ENCODE data around the gene PIGT.

Gene PIGT

DNA sequence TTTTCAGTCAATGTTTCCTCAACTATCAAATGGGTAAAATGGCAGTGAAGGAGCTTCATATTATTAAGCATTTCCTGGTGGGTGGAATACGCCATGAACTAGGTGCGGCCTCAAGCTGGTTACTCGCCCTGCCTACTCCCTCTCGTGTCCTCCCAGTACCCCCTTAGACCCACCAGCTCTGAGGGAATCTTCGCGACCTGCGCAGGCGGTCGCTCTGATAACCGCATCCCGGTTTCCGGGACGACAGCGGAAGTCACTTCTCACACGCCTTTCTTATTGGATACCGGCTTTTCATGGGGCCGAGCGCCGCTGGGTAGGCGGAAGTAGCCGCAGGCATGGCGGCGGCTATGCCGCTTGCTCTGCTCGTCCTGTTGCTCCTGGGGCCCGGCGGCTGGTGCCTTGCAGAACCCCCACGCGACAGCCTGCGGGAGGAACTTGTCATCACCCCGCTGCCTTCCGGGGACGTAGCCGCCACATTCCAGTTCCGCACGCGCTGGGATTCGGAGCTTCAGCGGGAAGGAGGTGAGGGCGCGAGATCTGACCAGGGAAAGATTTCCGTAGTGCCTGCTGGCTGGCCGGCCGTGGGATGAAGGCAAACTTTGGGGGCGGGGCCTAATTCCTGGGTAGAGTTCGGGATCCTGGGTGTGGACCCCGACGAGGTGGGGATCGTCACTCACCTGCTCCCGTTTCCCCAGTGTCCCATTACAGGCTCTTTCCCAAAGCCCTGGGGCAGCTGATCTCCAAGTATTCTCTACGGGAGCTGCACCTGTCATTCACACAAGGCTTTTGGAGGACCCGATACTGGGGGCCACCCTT is at the start of gene PIGT:
TSS of gene PIGT (plus strand) at position 320 of the 816 bp plus-strand sequence. CDS start at position 336, 16 bp downstream.
- peak; percentile 72 for DNase-seq

DNA sequence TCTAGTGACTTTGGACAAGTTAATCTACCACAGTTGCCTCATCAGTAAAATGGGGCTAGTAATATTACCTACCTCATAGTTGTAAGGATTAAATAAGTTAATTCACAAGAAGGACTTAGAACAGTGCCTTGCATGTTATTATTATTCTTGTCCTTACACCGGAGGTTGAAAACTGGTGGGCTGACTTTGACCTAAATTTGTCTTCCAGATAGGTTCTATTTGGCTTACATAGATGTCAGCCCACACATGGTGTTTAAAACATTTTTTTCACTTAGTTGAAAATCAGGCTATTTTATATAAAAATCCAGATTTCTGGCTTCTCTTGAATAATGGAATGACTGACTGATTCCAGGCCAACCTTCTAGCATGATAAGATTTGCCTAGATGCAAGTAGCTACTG is 49.7 kb upstream of the PIGT start:
- DNase-seq: no peak

DNA sequence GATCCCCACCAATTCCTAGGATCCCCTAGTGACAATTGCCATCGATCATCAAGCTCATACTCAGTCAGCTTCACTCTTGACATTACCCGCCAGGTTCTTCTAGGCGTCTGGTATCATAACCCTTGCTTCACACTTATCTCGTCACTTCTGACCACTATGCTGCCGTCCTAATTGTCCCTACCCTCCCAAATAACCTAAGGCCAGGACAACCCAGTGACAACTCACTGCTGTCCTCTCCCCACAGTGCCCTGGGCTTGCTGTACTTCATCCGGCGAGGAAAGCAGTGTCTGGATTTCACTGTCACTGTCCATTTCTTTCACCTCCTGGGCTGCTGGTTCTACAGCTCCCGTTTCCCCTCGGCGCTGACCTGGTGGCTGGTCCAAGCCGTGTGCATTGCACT is 49.3 kb upstream of the PIGT start:
- DNase-seq: no peak

DNA sequence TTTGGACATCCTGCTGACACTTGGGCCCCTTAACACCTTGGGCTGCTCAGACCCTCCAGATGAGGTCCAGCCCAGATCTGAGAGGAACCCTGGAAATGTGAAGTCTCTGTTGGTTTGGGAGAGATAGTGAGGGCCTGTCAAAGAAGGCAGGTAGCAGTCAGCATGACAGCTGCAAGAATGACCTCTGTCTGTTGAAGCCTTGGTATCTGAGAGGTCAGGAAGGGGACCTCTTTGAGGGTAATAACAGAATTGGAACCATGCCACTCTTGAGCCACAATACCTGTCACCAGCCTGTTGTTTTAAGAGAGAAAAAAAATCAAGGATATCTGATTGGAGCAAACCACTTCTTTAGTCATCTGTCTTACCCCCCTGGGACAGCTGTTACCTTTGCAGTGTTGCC is 48.8 kb upstream of the PIGT start:
- no peak for DNase-seq

DNA sequence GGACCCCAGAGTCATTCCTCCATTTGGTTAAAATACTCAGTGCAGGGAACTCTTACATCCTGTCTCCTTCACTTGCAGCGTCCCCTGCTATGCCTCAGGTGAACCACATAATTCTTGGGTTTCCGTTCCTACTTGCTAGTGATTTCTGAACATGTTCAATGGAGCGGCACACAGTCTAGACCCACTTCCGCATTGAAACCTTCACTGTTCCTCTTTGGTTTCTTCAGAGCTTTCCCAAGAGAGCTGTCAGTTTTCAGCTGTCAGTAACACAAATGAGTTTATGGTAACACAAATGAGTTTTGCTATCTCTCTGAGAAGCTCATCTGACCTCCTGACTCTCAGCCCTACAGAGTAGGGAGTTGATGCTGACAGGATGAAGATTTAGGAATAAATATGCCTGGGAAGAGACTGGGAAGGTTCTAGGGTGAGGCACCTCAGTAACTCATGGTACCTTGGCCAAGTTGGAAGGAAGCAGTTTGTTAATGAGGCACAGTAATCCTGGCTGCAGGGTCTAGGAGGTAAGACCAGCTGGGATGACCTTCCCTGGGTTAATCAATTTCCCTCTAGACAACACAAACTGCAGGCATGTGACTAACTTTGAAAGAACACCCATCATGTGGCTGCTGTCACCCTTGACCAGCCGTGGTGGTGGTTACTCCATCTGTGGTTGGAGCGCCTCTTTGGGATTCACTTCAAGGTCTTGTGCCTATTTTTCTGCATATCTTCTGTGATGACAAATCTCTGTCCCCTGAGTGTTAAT is 47.5 kb upstream of the PIGT start:
- DNase-seq: peak; percentile 54

DNA sequence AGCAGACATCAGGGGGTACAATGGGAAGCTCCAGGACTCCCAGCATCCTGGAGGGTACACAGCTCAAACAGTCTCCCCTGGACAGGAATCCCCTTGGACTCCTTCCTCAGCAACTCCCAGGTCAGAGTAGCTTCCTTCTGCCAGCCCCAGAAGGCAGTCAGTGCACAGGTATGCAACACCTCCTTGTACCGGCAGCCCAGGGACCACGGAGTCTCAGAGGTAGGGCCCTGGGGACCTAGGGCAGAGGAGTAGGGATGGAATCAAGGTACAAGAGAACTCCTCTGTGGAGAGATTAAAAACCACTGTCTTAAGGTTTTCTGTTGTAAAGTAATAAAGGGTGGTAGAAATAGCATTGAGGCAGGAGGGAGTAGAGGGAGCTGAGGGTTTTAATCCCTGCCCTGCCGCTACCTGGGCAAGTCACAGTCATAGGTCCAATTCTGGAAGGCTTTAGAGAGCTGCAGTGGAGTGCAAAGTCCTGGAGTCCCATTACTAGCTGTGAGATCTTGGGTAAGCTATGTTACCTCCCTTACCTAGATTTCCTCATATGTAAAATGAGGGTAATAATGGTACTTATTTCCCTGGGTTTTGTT is 45.3 kb upstream of the PIGT start:
- no peak for DNase-seq

DNA sequence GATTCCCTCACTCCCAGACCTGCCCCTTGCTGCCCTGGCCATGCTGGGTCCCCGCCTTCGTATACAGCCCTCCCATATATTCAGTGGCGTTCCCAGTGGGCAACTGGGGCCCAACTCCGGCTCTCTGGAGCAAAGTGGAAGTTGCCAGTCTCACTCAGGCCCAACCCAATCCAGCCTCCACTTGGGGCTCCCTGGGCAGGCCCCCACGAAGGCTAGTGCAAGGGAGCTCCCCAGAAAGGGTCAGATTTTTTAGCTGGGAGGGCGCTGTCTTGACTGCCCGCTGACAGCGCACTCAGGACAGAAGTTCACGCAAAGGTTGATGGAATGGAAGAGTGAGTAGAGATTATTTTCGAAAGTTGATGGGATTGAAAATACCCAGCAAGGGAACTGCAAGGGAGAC is 43.7 kb upstream of the PIGT start:
- DNase-seq: no peak

DNA sequence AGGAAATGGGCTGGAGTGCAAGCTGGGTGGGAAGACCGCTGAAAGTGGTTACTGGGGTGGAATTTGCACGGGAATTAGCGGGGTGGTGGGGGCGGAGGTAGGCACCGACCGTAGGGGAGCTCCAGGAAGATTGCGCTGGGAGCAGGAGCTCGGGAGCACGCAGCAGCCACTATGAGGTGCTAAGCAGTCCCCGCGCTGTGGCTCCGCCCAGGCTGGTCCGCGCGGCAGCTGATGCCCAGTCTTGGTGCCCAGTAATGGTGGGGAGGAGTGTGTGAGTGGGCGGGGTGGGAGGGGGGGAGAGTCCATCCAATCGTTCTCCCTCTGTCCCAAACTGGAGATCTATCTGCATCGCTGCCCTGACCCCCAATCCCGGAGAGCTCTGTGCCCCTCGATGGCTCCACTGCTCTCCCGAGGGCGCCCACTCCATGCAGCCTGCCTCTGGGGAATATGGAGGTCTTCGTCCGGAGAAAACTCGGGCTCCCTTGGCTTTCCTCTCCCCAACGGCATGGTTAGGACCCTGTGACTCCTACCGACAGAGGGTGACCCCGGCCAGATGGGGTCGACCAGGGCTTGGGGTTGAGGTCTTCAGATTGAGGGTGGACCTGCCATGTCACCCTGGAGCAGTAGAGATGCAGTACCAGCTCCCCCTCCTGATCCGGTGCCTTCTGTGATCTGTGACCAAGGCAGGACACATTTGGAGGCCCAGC is 43.1 kb upstream of the PIGT start:
- DNase-seq: no peak

DNA sequence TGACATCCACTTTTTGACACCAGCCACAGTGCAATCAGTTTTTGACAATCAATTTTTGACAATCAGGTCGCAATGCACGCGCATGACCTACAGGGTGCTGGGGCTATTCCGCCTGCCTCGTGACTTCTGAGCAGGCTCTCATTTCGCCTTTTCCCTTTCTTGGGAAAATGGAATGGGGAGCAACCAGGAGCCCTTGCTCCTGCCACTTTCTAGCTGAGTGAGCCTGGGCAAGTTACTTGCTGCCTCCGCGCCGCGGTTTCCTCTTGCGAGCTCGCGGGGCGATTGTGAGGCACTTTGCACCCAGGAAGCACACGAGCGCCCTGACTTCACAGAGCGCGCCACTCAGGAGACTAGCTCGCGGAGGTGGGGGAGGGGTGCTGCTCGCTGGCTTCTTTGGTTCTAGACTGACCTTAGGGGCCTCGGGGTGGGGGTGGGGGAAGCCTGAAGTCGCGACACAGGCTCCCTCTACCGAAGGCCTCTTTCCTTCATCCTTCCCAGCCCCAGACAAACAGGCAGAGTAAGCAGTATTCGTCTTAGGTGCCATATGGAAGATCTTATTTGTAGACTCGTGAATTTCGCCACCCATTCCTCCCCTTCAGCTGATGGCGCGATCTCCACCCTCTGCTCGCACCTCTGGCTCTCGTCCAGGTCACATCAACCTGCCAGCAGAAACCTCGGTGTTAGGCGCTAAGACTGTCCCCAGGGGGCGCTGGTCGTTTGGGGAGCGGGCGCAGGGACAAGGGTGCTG is 42.4 kb upstream of the PIGT start:
- no peak for DNase-seq

DNA sequence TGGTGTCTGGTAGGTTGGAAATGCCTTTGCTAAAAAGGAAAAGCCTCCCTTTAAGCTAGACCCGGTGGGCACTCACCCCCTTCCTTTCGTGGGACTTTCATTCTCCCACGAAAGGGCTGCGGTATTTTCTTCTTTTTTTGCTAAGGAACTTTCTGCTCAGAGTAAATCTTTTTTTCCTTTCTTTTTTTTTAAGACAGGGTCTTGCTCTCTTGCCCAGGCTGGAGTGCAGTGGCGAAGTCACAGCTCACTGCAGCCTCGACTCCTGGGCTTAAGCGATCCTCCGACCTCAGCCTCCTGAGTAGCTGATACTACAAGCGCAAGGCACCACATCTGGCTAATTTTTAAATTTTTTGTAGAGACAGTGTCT is 41.9 kb upstream of the PIGT start:
- DNase-seq: no peak

DNA sequence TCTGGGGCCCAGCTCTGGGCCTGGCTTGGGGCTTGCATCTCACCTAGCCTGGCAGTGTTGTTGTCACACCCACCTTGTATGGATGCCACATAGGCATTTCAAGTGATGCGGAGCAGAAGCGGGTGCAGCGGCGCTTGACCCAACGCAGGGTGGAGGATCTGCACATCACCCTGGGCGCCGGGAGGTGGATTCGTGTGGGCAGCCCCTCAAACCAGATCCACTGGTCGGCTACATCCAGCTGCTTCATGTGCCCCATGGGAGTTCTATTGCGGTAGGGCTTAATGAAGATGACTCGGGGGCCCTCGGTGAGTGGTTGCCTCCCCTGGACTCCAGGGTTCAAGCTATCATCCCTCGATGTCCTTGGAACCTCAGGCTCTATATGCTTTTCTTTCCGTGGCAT is 41.0 kb upstream of the PIGT start:
- DNase-seq: no peak

DNA sequence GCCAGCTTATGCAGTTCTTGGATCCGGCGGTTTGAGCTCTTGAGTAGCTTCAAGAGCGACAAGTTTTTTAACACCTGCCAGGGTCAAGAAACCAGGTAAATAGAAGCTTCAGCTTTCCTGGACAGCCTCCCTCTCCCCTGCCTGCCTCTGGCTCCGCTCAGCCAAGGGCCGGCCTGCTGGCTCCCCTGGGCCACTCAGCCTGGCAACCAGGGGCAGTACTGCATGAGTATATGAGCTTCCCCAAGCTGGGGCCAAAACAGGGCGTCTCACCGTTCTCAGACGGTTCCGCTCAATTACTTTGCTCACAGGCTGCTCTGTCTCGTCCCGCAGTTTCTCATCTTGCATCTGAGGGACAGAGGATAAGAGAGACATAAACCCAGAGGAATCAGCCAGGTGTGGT is 38.7 kb upstream of the PIGT start:
- DNase-seq: no peak

DNA sequence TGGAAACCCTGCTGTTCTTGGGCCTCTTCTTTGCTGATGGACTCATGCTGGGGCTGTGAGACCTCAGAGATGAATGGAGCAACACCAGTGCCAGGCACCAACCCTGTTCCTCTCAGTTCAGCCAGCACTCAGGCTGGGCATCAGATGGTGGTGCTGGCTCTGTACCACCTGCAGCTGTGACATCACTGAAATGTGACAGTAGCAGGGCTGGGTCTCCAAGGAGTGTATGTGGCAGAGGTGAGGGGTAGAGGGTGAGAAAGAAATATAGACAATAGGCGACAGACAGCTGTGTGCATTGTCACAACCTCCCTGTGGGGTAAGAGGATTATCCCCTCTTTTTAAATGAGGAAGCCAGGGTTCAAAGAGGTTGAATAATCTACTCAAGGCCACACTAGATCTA is 37.8 kb upstream of the PIGT start, which contains the start of gene TP53TG5:
TSS of gene TP53TG5 (minus strand) at position 135 of the 400 bp plus-strand sequence. CDS start at position 46, 89 bp downstream.
- DNase-seq: no peak

DNA sequence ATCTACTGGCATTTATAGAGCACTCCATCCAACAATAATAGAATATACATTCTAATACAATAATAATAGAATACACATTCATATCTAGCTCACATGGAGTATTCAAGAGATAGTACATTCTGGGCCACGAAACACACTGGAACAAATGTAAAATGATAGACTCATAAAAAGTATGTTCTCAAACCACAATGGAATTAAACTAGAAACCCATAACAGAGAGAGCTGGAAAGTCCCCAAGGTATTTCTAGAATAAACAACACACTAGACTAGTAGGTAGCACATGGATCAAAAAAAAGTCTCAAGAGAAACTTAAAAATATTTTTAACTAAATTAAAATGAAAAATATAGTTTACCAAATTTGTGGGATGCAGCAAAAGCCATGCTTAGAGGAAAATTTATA is 28.7 kb upstream of the PIGT start:
- no peak for DNase-seq

DNA sequence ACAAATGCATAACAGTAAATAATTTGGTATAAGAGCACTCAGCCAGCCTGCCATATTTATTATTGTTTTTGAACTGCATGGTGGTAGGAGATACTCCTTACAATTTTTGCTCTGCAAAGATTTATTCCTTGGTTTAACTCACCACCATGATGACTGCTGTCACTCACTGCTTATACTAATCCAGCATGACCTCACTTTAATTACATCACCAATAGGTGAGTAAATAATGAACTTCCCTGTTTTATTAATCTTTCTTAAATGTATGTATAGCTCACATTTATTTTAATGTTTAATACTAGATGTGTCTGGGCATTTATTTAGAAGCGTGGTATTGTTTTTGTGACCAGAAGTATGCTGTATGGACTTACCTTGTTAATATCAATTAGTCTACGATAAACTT is 25.0 kb upstream of the PIGT start:
- DNase-seq: no peak

DNA sequence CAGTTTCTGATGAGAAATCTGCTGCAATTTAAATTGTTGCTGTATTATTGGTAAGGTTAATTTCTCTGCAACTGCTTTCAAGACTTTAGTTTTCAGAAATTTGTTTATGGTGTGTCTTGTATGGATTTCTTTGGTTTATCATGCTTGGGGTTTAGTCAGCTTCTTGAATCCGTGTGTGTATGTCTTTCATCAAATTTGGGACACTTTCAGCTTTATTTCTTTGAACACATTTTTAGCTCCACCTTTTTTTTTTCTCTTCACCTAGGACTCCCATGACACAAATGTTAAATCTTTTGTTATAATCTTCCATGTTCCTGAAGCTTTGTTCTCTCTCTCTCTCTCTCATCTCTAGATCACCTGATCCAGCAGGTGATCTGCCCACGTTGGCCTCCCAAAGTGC is 24.4 kb upstream of the PIGT start:
- no peak for DNase-seq

DNA sequence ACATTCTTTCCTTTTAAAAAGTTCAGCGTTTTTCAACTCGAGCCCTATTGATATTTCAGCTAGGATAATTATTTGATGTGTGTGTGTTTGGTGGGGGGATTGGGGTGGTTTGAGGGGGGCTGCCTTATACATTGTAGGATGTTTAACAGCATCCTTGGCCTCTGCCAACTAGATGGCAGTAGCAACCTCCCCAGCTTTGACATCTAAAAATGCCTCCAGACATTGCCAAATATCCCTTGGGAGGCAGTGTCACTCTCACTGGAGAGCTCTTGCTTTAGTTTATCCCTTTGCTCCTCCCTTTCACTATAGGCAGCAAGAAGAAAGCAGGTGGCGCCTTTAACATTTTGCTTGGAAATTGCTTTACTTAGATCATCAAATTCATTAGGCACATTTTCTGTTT is 23.2 kb upstream of the PIGT start:
- DNase-seq: no peak

DNA sequence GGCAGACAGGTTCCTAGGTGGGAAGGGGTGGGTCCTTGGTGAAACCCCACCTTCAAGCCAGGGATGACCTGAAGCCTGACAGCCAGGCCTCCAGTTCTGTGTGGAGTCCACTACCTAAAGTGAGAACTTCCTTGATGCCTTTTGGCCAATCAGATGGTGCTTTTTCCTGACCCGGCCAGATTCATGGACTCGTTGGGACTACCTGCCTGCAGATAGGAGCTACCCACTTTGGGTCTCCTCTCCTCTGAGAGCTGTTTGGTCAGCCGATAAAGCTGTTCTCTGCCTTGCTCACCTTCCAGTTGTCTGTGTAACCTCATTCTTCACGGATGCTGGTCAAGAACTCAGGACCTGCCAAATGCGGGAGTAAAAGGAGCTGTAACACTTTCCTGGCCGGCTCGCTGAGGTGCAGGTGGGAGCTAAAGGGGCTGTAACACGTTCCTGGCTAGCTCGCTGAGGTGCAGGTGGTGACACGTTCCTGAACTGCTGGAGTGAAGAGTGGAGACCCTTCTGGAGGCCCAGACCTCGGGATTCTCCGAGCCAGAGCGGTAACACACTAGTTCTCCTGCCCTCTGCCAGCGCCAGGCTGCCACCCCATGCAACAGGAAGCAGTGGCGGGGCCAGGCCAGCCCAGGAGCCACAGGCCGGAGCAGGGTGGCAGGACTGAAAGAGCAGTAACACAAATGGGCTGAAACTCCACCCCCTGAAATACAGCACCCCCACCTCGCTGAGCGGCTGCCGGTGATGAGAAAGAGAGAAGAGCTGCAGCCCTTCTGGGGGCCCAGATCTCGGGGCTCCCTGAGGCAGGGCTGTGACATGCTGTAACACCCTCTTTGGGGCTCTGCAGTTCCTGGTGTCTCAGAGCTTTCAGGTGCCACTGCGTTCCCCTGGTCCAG is 21.5 kb upstream of the PIGT start:
- no peak for DNase-seq

DNA sequence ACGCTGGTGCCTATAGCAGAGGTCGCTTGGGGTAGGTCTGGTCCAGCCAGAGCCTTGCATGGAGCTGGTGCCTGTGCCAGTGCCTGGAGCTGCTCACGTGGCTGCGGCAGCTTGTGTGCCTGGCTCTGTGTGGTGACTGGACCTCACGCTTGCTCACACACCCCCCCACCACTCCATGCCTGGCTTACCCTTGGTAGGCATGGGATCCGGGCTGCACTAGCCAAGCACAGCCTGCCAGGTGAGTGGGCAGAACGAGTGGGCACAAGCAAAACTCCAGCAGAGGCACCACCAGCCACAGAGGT is 20.9 kb upstream of the PIGT start:
- DNase-seq: no peak

DNA sequence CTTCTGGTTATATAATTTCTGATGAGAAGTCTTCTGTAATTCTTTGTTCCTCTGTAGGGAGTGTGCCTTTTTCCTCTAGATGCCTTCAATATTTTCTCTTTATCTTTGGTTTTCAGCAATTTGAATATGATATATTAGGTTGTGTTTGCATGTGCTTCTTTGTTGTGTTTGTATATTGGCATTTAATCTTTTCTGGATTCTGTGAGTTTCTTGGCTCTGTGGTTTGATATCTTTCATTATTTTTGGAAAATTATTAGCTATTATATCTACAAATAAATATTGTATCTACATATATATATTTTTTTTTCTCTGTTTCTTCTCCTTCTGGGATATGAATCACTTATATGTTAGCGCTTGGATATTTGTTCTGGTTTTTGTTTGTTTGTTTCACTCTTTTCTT is 16.9 kb upstream of the PIGT start:
- DNase-seq: no peak

DNA sequence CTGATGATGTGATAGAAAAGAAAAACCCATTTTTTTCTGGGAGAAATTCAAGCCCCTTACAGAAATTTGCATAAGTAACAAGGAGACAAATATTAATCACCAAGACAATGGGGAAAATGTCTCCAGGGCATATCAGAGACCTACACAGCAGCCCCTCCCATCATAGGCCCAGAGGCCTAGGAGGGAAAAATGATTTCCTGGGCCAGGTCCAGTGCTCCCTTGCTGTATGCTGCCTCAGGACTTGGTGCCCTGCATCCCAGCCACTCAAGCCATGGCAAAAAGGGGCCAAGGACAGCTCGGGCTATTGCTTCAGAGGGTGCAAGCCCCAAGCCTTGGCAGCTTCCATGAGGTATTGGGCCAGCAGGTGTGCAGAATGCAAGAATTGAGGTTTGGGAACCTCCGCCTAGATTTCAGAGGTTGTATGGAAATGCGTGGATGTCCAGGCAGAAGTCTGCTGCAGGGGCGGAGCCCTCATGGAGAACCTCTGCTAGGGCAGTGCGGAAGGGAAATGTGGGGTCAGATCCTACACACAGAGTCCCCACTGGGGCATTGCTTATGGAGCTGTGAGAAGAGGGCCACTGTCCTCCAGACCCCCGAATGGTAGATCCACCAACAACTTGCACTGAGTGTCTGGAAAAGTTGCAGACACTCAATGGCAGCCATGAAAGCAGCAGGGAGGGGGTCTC is 15.5 kb upstream of the PIGT start:
- DNase-seq: no peak

All from SIG-M5 (cell line).